Cerebellar cortex (tissue), 1 donor: ENCODE measurements around the gene ZFPL1.

Experiments
- DNase-seq: peaks from one replicate; pipeline ENCODE4 v3.0.0-alpha.2; 2015; ENCODE audit warnings: low spot score

The ZFPL1 gene

DNA sequence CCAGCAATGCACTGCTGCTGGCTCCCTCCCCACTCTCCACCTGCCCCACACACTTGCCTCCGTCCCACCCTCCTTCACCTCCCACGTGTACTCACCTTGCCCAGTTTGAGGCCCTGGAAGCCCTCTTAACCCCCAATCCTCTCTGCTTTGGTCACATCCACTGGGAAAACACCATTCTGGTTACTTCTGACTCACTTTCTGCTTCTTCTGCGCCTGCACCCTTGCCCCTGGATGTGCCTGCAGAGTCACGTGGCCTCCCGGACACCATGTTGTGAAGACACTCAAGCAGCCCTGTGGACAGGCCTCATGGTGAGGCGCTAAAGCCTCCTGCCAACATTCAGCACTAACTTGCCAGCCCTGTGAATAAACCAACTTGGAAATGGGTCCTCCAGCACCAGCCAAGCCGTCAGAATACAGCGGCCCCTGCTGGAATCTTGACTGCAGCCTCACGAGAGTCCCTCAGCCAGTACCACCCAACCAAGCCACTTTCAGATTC is 23.1 kb upstream of the ZFPL1 start:
- DNase-seq: peak; percentile 32

DNA sequence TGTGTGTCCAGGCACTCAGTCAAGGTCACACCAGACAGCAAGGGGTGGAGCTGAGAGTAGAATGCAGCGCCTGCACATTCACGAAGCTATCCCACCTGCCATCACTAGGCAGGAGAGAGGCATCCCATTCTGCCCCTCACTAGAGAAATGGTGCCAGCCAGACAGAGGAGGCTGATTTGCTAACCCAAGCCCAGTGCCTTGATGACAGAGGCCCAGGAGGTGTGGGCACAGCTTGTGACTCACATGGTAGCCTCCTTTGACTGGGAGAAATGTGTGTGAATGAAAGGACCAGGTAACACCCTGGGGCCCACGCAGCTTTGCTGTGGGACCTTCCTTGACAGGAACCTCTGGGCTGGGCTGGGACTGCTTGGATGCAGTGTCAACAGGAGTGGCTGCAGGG is 20.5 kb upstream of the ZFPL1 start:
- DNase-seq: no peak

DNA sequence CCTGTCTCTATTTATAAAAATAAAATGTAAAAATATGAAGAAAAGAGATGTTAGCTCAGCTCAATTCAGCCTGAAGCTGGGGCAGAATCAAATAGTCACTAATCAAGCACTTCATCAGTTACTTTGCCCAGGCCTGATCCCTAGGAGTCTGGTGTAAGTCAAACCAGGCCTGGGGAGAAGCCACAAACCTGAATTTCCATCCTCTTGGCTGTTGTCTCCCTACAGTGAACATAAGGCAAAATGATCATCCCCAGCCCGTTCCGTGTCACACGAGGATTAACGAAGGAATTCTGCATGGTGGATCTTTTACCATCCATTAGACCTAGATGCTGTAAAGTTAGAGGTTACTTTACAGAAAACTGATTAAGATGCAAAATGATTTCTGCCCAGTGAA is 19.2 kb upstream of the ZFPL1 start:
- no peak for DNase-seq

DNA sequence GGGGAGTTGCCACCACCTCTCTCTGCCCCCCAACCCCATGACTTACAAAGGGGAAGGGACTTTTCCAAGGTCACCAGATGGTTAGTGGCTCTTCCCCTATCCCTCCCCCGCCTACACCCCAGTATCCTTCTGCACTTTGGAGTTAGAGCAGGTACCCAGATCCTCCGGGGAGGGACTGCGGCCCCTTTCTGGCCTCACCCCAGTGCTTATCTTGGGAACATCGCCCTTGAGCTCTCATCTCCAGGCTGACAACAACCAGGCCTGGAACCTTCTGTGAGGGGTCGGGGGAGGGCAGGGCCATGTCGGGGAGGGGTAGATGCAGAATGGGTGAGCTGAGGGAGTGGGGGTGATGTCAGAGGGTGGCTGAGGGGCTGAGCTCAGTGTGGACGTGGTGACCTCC is 18.2 kb upstream of the ZFPL1 start:
- no peak for DNase-seq

DNA sequence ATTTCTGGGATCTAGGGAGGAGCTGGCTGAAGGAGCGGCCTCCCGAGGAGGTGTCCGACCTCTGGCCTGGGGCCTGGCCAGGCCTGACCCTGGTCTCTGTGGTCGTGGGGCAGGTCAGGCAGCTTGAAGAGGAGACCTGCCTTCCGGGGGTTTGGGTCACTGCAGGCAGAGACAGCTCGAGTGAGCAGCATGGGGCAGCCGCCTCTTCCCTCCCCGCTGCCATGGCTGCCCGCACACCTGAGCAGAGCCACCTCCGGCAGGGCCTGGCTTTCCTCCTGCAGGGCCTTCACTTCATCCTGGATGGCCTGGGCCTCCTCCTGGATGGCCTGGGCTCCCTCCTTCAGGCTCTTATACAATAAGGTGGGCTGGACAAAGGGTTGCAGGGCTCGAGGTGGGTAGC is 17.7 kb upstream of the ZFPL1 start:
- no peak for DNase-seq

- DNase-seq: no peak
Measured at GRCh38 chr11:65066805-65067291, 17.2 kb upstream of the ZFPL1 start.

DNA sequence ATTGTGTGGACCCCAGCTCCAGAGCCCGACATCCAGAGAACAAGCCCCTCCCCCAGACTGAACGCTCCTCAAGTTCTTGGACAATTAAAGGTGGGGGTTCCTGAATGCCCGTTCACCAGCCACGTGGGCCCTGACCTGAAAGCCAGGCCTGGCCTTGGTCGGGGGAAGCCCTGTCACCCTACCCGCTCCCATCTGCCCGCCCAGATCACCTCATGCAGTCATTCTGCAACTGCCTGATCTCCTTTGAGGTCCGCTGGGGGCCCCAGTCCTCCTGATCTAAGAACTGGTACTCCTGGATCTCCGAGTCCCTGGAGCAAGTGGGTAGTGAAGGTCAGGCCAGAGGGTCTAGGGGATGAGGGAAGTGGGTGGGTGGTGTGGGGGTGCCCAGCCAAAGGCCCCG is 16.6 kb upstream of the ZFPL1 start:
- DNase-seq: no peak

DNA sequence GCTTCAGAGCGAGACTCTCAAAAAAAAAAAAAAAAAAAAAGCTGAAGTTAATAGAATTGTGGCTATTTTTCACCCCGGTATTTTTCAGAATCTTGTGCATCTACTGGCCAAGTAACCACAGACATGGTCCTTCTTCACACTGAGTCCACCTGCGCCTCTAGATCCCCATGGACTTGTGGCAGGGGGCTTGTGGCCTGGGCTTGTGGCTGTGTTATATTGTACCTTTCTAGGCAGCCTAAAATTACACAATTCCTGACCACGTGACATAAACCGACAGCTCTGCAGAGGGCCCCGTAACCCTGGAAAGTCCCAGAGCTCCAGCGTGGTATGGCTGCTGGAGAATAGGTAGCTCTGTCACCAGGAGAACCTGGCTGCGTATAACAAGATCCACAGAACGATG is 14.8 kb upstream of the ZFPL1 start:
- no peak for DNase-seq

DNA sequence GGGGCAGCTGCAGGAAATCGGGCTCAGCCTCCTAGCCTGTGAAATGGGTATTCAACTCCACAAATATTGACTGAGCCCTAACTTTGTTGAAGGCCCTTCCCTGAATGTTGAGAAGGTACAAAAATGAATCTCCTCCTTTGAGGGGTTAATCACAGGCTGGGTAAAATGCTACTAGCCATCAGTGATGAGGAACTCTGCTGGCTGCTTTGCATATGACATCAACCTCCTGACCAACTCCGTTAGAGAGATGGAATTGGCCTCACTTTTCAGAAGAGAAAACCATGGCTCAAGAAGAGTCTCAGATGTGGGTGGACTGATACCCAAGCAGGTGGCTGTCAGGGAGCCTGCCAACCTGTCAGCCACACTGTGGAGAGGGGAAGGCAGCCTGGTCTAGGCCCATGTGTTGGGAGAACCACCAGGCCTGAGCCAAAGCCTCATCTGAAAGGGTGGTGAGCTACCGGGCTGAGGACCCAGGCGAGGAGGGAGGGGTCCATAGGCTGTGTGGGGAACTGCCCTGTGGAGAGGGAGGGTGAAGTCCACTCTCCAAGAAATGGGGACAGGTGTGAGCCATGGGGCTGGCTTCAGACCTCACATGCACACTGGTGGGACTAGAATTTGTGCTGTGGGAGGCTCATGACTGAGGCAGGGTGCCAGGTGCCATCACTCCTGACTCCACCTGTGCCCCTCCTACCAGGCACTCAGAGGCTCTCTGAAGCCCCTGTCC is 12.0 kb upstream of the ZFPL1 start:
- DNase-seq: no peak

DNA sequence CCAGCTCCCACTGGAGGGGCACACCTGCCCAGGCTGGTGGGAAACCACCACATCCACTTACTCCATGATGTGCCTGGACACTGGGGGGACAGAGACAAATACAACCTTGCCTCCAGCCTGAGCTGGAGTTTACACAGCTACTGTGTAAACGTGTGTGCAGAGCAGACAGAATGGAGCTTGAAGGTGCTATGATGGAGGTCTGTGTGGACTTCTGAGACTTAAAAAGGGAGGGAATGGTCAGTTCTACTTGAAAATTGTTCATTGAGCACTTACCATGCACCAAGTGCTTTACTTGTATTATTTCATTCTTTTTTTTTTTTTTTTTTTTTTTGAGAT is 11.4 kb upstream of the ZFPL1 start:
- no peak for DNase-seq

DNA sequence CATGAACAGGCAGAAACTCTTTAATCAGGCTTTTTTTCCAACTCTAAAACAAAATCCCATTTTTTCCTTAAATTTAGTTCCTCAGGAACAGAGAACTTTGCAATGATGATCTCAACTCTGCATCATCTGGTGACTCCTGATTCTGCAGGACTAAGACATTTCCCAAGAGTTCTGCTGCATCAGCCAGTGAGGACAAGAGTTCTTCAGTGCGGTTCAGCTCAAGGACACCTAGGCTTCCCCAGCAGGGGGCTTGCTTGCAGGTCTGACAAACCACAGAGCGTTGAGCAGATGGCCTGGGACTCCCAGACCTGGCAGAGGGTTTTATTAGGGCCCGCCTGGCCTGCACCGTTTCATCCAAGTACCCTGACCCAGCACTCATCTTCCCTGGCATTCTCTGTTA is 6.6 kb upstream of the ZFPL1 start:
- DNase-seq: peak; percentile 26

- DNase-seq: peak; percentile 45
Measured at GRCh38 chr11:65078151-65078550, 5.9 kb upstream of the ZFPL1 start.

- DNase-seq: no peak
Measured at GRCh38 chr11:65078786-65079342, 5.2 kb upstream of the ZFPL1 start.

GRCh38 chr11:65083134-65083833 is 738 bp upstream of the ZFPL1 start:
- no peak for DNase-seq

GRCh38 chr11:65084598-65085375 is 765 bp downstream of the ZFPL1 start:
- no peak for DNase-seq

GRCh38 chr11:65085446-65085845 is 1.4 kb downstream of the ZFPL1 start:
- no peak for DNase-seq

- no peak for DNase-seq
Measured at GRCh38 chr11:65086809-65087208, 2.8 kb downstream of the ZFPL1 start.

GRCh38 chr11:65087216-65087615 is 3.2 kb downstream of the ZFPL1 start:
- no peak for DNase-seq

GRCh38 chr11:65087827-65088226 is 3.8 kb downstream of the ZFPL1 start:
- no peak for DNase-seq

DNA sequence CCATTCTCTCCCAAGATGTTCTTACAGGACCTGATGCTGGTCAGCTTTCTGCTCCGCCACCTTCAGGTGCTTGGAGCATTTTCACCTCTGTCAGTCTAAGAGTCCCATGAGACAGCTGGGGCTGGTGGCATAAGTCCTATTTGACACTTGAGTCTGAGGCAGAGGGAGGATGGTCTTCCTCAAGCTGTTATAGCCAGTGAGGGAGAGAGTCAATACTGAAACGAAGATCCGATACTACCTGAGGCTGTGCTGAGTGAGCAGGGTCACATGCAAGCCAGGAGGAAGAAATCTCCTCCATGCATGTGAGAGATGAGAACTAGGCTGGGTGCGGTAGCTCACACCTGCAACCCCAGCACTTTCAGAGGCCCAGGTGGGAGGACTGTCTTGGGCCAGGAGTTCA is 5.6 kb downstream of the ZFPL1 start:
- DNase-seq: no peak

- DNase-seq: no peak
Measured at GRCh38 chr11:65090628-65091027, 6.6 kb downstream of the ZFPL1 start.

GRCh38 chr11:65095427-65095826 is 11.4 kb downstream of the ZFPL1 start:
- no peak for DNase-seq
